H1 (cell line): ENCODE data around the gene SBNO2. TPM values are rescaled to one million over a fixed set of nuclear protein-coding genes. Genes with fewer than 3 reads are reported as not detected.

Source experiments
- CBX5 ChIP-seq: fragments of 300-800, 300-1000 bp; sonication (generic); IDR thresholded peaks from 2 replicates; pipeline ENCODE4 v1.7.1; 2016; ENCODE audit warnings: antibody characterized with exemption, low read length, low read depth
- CHD7 ChIP-seq: fragments of 300-600 bp; sonication (generic); IDR thresholded peaks from 2 replicates; pipeline ENCODE4 v1.7.1; 2012; ENCODE audit warnings: low read length, moderate library complexity, mild to moderate bottlenecking, inconsistent platforms; ENCODE audit not compliant: insufficient replicate concordance
- polyA plus RNA-seq, 7 experiments: library from polyadenylated mRNA; depleted of rRNA in 3 of 7; stranded (reverse) in 5 of 7; unstranded in 2 of 7; fragments of >200 nt in 5 of 7; fragments of 200-250 nt in 2 of 7; gene quantifications; 1 replicate in 5 of 7; 2 replicates in 1 of 7; 4 replicates in 1 of 7; pipeline versions ENCODE4 v1.2.1 to v1.2.3, GENCODE V29; 2011 to 2013; ENCODE audit warnings: missing spikeins in 2 of 7, mixed read lengths in 2 of 7
- total RNA-seq: library from RNA; stranded (reverse); fragmentation: NEBNext Ultra II Directional; extraction: Animal tissue kit (Norgen Biotek cat#: 25700); gene quantifications from 2 replicates; pipeline ENCODE4 v1.2.1, GENCODE V29; 2021

Gene SBNO2
- total and polyA plus RNA-seq, 2 of the 8 experiments (the other 6 are each of a cell fraction or from before 2014, with no cell fraction given): 12.2 to 31.4 TPM

GRCh38 chr19:1223018-1223855 lies 49.2 kb upstream of the SBNO2 start (continued):
- TF ChIP-seq CHD7 (no peak), CBX5 (no peak)
- TF ChIP-seq, all 59 proteins: peak for 3
